SKM-1 treated with dmso at 0.1 percent for 144 hours (cell line): Measurements from ENCODE around the gene RAI1.

Experiments
- DNase-seq: peaks from one replicate; lab custom pipeline; 2025; ENCODE audit not compliant: unreplicated experiment; lab: John Stamatoyannopoulos, UW

The RAI1 gene

DNA sequence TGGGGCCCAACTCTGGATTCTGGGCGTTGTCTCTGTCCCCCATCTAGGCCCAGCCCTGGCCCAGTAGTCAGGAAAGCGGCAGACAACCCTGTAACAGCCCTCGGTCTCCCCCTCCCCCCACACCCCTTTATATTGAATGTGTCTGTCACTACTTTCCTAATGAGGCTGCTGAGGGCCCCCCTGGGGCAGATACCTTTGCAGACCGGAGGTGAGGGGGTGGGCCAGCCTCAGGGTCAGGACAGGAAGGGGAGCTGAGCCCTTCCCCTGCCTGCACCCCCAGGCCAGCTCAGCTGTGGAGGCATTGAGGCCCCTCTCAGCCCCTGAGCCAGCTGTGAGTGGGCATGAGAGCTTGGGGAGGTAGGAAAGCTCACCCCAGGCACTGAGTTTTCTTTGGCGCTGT lies 17.1 kb downstream of the RAI1 start:
- DNase-seq: no peak

DNA sequence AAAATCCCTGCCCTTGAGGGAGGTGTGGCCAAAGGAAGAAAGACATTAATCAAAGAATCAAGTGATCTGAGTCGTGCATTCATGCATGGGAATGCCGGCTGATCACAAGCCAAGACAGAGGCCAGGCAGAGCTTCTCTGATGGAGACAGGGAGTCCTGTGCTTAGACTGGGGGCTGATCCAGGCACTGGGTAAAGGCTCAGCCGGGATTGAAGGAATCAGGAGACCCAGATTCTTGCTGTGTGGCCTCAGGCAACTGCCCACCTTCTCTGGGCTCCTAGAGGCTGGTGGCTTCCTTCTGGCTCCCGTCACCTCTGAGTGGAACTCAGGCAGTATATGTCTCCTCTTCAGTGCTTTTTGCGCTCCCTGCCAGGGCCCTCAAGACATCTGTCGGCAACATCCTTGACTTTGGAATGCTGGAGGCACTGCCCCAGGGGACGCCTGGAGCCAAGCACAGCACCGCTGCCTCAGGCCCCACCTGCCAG lies 17.7 kb downstream of the RAI1 start:
- DNase-seq: no peak

DNA sequence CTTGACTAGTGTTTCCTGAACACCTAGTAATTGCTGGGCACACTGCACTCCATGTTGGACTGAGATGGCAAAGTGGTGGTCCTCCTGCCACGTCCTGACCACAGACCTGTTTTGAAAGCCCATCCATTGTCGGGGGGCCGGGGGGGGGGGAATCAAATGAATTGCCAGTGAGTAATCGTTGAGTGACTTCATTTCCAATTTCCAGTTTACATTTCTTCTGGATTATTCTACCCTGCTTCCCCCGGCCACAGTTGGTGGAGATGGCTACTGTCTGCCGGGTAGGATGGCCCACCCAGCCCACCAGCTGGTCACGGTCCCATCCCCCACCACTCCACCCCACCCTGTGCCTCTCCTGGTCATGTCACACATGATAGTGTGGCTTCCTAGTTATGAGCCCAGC lies 18.2 kb downstream of the RAI1 start:
- no peak for DNase-seq

DNA sequence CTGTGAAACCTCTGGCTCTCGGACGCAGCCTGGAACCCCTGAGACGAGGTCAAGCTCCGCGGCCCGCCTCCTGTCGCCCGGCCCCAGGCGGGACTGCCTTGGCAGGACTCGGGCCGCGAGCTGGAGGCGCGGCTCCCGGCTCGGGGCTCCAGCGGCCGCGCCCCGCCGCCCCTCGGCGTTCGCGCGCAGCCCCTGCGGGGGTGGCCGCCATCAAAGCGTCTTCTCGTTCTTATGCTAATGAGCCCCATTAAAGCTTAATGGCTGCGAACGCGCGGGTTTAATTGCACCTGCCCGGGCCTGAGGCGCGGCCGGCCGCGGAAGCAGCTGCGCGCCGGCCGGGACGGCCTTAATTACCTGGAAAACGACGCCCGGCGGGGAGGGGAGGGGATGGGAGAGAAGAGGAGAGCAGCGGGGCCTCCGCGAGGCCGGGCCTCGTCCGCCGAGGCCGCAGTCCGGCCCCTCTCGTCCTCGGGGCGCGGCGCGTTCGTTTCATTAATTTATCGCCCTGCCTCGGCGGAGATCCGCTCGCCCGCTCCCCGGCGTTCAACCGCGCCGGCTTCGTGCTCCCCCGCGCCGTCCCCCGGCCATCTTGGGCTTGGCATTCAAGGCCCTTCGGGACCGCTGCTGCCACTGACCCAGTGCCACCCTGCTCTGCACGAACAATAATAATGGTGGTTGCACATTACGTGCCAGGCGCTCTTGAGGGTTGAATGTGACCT lies 19.2 kb downstream of the RAI1 start:
- no peak for DNase-seq

- DNase-seq: no peak
Observed at GRCh38 chr17:17701112-17701511, 19.9 kb downstream of the RAI1 start.

DNA sequence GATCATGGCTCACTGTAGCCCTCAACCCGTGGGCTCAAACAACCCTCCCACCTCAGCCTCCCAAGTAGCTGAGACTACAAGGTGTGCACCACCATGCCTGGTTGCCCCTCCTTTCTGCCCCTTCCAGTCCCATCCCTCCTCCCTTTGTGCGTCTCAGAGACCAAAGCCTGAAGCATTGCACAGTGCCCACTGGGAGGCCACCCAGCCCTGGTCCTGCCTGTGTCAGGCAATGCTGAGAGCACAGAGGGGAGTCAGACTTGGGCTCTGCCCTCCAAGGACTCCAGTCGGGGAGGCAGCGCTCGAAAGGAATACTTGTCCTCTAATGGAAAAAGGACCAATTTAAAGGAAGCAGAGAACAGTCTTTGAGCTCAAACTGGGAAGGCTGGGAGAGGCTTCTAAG lies 20.4 kb downstream of the RAI1 start:
- no peak for DNase-seq

DNA sequence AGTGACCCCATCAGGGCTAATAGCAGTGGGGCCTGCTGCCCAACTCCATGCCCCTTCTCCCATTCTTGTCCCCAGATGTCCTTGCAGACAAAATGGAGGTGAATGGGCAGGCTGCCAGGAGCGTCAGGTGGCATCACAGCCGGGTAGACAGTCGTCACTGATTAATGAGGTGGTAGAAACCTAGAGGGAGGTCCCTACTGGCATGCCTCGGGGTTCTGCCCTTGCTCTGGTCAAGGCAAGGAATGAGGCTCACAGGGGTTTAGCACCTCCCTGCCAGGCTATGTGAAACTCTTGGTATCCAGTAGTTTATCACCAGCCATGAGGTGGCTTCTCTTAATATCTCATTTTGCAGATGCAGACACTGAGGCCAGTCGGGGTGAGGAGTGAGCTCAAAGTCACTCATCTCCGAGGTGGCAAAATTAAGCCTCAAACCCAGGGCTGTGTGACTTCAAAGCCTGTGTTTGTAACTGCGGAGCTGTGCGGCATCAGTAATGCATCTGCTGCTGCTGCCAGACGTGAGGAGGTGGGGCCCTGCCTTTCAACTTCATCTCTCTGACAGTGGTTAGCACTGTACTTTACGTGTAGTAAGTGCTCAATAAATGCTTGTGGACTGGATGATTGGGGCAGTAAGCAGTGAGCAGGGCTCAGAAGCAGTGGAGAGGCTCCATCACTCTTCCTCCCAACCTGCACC lies 21.3 kb downstream of the RAI1 start:
- DNase-seq: no peak

- DNase-seq: no peak
Observed at GRCh38 chr17:17703140-17703919, 22.1 kb downstream of the RAI1 start.

DNA sequence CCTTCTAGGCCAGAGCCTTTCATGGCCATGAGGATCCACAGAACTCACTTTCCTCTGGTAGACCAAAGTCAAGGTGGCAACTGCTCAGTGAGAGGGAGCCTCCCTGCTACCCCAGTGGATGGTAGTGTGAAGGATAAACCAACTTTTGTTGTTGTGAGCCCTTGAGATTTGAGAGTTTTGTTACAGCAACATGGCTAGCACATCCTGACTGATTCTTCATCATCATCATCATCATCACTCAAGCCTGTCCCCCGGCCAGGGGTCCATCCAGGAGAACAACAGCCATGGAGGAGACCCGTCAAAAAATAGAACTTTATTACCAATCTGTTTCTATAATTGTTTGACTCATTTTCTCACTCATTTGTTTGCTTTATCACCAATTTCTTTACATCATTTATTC lies 23.7 kb downstream of the RAI1 start:
- no peak for DNase-seq

GRCh38 chr17:17706140-17707060 lies 25.1 kb downstream of the RAI1 start:
- no peak for DNase-seq

DNA sequence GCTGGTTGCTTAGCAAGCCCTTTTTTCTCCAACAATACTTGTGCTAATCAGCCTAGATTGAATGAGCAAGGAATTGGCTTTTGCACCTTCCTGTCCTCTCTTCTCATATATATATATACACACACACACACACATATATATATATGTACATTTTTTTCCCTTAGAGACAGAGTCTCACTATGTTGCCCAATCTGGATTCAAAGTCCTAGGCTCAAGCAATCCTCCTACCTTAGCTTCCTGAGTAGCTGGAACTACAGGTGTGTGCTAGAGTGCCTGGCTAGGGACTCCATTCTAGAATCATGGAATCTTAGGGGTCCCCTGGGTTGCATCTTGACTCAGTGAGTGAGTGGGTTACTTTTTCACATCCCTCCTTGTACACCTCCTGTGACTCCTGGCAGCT lies 27.0 kb downstream of the RAI1 start:
- DNase-seq: no peak

DNA sequence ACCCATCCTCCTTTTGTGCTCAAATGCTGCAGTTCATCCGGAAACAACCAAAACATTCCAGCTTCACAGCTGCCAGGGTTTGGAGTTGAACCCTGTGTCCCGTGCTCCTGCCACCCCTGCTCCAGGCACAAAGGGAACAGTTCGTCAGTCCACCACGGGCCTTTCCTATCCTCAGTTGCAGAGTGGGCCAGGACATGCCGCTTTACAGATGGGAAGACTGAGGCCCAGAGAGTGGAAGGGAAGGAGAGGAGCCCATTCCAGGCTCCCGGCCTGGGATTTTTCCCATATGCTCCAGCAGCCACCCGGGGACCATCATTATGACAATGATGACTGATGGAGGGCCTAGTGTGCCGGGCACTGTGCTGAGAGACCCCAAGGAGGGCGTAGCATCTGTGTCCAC lies 27.6 kb downstream of the RAI1 start:
- DNase-seq: no peak

DNA sequence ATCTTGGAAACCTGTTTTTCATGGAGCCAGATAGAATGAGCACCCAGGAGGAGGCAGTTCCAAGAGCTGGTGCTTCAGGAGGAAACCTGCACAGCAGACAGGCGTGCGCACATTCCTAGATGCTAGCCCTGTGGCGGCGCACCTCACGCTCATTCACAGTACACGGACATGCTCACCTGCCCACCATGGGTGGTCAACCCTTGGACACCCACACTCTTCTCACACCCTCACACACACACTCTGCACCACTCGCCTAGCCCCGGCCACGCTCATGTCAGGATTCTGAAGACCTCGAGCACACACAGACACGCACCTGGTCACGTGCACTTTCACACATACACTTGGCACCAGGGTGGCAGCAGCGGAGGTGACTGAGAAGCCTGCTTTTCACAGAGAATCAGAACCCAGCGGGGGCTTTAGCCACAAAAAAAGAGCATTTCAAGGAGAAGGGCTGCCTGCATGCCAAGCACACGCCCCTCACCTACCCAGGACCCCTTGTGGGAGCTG lies 28.6 kb downstream of the RAI1 start:
- DNase-seq: no peak

GRCh38 chr17:17710355-17710727 lies 29.1 kb downstream of the RAI1 start:
- DNase-seq: no peak

- no peak for DNase-seq
Observed at GRCh38 chr17:17710728-17711541, 29.7 kb downstream of the RAI1 start.

GRCh38 chr17:17711641-17712162 lies 30.4 kb downstream of the RAI1 start:
- no peak for DNase-seq

DNA sequence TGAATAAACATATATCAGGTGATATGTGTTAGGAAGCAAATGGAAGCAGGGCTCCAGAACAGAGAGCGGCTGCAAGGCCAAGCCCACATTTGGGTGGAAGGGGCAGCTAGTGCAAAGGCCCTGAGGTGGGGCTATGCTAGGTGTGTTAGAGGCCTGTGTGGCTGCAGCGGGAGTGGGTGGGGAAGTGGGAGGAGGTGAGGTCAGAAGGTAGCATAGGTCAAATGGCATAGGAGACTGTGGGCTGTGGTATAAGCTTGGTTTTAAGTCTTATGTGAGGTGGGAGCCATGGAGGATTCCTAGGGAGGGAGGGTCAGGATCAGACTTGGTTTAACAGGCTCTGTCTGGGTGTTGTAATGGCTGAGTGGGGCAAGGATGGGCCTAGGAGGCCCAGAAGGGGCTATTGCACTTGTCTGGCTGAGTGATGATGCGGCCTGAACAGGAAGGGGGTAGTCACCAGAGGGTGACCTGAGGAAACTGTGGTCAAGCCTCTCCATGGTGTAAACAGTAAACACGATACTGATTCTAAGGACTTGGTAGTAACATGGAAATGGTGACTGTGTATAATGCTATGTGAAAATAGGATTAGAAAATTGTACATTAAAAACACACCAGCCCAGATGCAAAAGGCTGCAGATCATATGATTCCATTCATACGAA lies 31.1 kb downstream of the RAI1 start:
- DNase-seq: peak; percentile 56

- DNase-seq: no peak
Observed at GRCh38 chr17:17713839-17714238, 32.6 kb downstream of the RAI1 start.

- DNase-seq: peak; percentile 57
Observed at GRCh38 chr17:17714261-17714866, 33.1 kb downstream of the RAI1 start.
